IMR-90 (cell line): ENCODE data around the gene TMCC3. TPM values are rescaled to one million over a fixed set of nuclear protein-coding genes. Genes with fewer than 3 reads are reported as not detected.

Experiments used
- ATAC-seq: fragments of 200-7000 bp; cut with Tn5 transposase; 2 replicates; pipeline ENCODE4 v1.9.1; 2020; ENCODE audit warnings: low read depth, mild to moderate bottlenecking, moderate library complexity
- BruUV-seq: library from RNA; stranded (reverse); fragments of 400-500 nt; replicated peaks from 2 replicates; lab custom pipeline; 2021; lab: Mats Ljungman, UMichigan
- CTCF ChIA-PET: fragments of 300-600 bp; formaldehyde crosslinking; extraction: SDS; loops from one replicate; lab custom pipeline; 2021; ENCODE audit warnings: antibody characterized with exemption; lab: Yijun Ruan, JAX
- POLR2A ChIA-PET: fragments of 300-600 bp; sonication (Branson Sonifier 250); formaldehyde crosslinking; loops from one replicate; lab custom pipeline; 2022; ENCODE audit warnings: antibody characterized with exemption; ENCODE audit not compliant: unreplicated experiment; lab: Charles Lee
- DNase-seq: peaks from one replicate; pipeline ENCODE4 v3.0.0; 2013
- H2AFZ ChIP-seq: replicated peaks from 2 replicates; pipeline ENCODE3; 2013; ENCODE audit warnings: low read length, mild to moderate bottlenecking; ENCODE audit not compliant: poor library complexity
- H2AK5ac ChIP-seq: 2 replicates; pipeline ENCODE4 v1.6.1; 2013; ENCODE audit warnings: low read depth, low read length, inconsistent platforms
- H2AK9ac ChIP-seq: replicated peaks from 2 replicates; pipeline ENCODE3; 2013; ENCODE audit warnings: mild to moderate bottlenecking, low read depth, low read length, moderate library complexity; ENCODE audit not compliant: poor library complexity
- H2BK120ac ChIP-seq: 2 replicates; pipeline ENCODE4 v1.6.1; 2013; ENCODE audit warnings: low read depth, low read length, inconsistent platforms
- H2BK15ac ChIP-seq: 3 replicates; pipeline ENCODE4 v1.6.1; 2013; ENCODE audit warnings: low read depth, low read length, inconsistent platforms
- H2BK20ac ChIP-seq: 2 replicates; pipeline ENCODE4 v1.6.1; 2013; ENCODE audit warnings: low read depth, mild to moderate bottlenecking, inconsistent platforms, low read length, moderate library complexity
- H2BK5ac ChIP-seq: 2 replicates; pipeline ENCODE4 v1.6.1; 2013; ENCODE audit warnings: mild to moderate bottlenecking, low read depth, low read length, inconsistent platforms; ENCODE audit not compliant: poor library complexity, severe bottlenecking
- H3K14ac ChIP-seq: replicated peaks from 2 replicates; pipeline ENCODE4 v1.6.1; 2013; ENCODE audit warnings: low read depth, low read length, inconsistent platforms
- H3K18ac ChIP-seq: 2 replicates; pipeline ENCODE4 v1.6.1; 2013; ENCODE audit warnings: low read depth, low read length, control low read depth
- H3K23ac ChIP-seq: 2 replicates; pipeline ENCODE4 v1.6.1; 2013; ENCODE audit warnings: low read depth, low read length, inconsistent platforms
- H3K27ac ChIP-seq: 2 replicates; pipeline ENCODE4 v1.5.1; 2013; ENCODE audit warnings: mild to moderate bottlenecking, control low read depth, low read length; ENCODE audit not compliant: insufficient read depth
- H3K27me3 ChIP-seq: 2 replicates; pipeline ENCODE4 v1.6.1; 2013; ENCODE audit warnings: low read length; ENCODE audit not compliant: control insufficient read depth, insufficient read depth
- H3K36me3 ChIP-seq: 2 replicates; pipeline ENCODE4 v1.6.1; 2013; ENCODE audit warnings: low read length, mixed read lengths; ENCODE audit not compliant: control insufficient read depth, insufficient read depth
- H3K4ac ChIP-seq: 2 replicates; pipeline ENCODE4 v1.6.1; 2013; ENCODE audit warnings: low read depth, low read length, inconsistent platforms
- H3K4me1 ChIP-seq: 2 replicates; pipeline ENCODE4 v1.6.1; 2013; ENCODE audit warnings: low read length, mixed read lengths; ENCODE audit not compliant: control insufficient read depth, insufficient read depth
- H3K4me2 ChIP-seq: 2 replicates; pipeline ENCODE4 v1.6.1; 2013; ENCODE audit warnings: low read depth, mild to moderate bottlenecking, control low read depth, low read length, moderate library complexity
- H3K4me3 ChIP-seq: 2 replicates; pipeline ENCODE4 v1.5.1; 2013; ENCODE audit warnings: low read depth, mild to moderate bottlenecking, control low read depth, low read length, moderate library complexity; ENCODE audit not compliant: insufficient read depth
- H3K56ac ChIP-seq: 2 replicates; pipeline ENCODE4 v1.6.1; 2013; ENCODE audit warnings: low read length, inconsistent platforms; ENCODE audit not compliant: insufficient read depth; ENCODE audit errors: extremely low read depth
- H3K79me1 ChIP-seq, 2 experiments: 2 replicates each; pipeline ENCODE4 v1.6.1; 2013; ENCODE audit warnings: low read length in 2 of 2, inconsistent platforms in 1 of 2, low read depth in 1 of 2
- H3K9ac ChIP-seq: 2 replicates; pipeline ENCODE4 v1.6.1; 2013; ENCODE audit warnings: low read depth, low read length, control low read depth
- H3K9me1 ChIP-seq: 2 replicates; pipeline ENCODE4 v1.6.1; 2013; ENCODE audit warnings: low read length, inconsistent platforms; ENCODE audit not compliant: insufficient read depth
- H3K9me3 ChIP-seq: 2 replicates; pipeline ENCODE4 v1.6.1; 2013; ENCODE audit warnings: low read length; ENCODE audit not compliant: control insufficient read depth, insufficient read depth
- H4K20me1 ChIP-seq: 2 replicates; pipeline ENCODE4 v1.6.1; 2013; ENCODE audit warnings: low read length, inconsistent platforms; ENCODE audit not compliant: insufficient read depth
- H4K5ac ChIP-seq: 2 replicates; pipeline ENCODE4 v1.6.1; 2013; ENCODE audit warnings: mild to moderate bottlenecking, low read depth, low read length, control low read depth
- H4K8ac ChIP-seq, 2 experiments: 2 replicates each; pipeline ENCODE4 v1.6.1; 2013; ENCODE audit warnings: low read depth in 2 of 2, low read length in 2 of 2, control low read depth in 1 of 2, inconsistent platforms in 1 of 2
- H4K91ac ChIP-seq: 2 replicates; pipeline ENCODE4 v1.6.1; 2013; ENCODE audit warnings: low read depth, low read length, inconsistent platforms; ENCODE audit not compliant: insufficient read depth
- BHLHE40 ChIP-seq: fragments of 150-350 bp; IDR thresholded peaks from 2 replicates; pipeline ENCODE4 v1.6.1; 2016; ENCODE audit warnings: mild to moderate bottlenecking, low read depth, low read length
- CHD1 ChIP-seq: IDR thresholded peaks from 2 replicates; pipeline ENCODE4 v1.6.1; 2012; ENCODE audit warnings: low read depth, low read length, improper control_type of control experiment
- MXI1 ChIP-seq: IDR thresholded peaks from 2 replicates; pipeline ENCODE4 v1.6.1; 2012; ENCODE audit warnings: low read depth, mild to moderate bottlenecking, low read length, moderate library complexity, borderline replicate concordance
- NFE2L2 ChIP-seq: fragments of 150-350 bp; IDR thresholded peaks from 2 replicates; pipeline ENCODE4 v1.6.1; 2016; ENCODE audit warnings: low read depth, mild to moderate bottlenecking, low read length
- RAD21 ChIP-seq: IDR thresholded peaks from 2 replicates; pipeline ENCODE4 v1.6.1; 2012; ENCODE audit warnings: low read length, improper control_type of control experiment
- RCOR1 ChIP-seq: IDR thresholded peaks from 2 replicates; pipeline ENCODE4 v1.6.1; 2012; ENCODE audit warnings: mild to moderate bottlenecking, low read length, improper control_type of control experiment; ENCODE audit not compliant: insufficient replicate concordance
- SMC3 ChIP-seq: fragments of 150-350 bp; IDR thresholded peaks from 2 replicates; pipeline ENCODE4 v1.6.1; 2016; ENCODE audit warnings: low read depth, mild to moderate bottlenecking, antibody characterized with exemption, low read length, moderate library complexity
- WGBS, 2 experiments: methylation state at CpG; one replicate each; pipeline versions ENCODE4 v1.1.5 to v1.1.7; 2013; ENCODE audit warnings: missing lambda C conversion rate in 2 of 2; ENCODE audit not compliant: insufficient read length in 1 of 2; ENCODE audit errors: extremely low coverage in 2 of 2; 5-methylcytosine and 5-hydroxymethylcytosine counted together
- dilution Hi-C: fragments of 300-500 bp; cut with HindIII; formaldehyde crosslinking; loops from one replicate; pipeline ENCODE4 v1.14.3; 2018; ENCODE audit warnings: low sequenced_read_pairs; ENCODE audit not compliant: unreplicated experiment
- in situ Hi-C: fragments of 300-500 bp; cut with MboI; formaldehyde crosslinking; loops from 3 replicates; pipeline ENCODE4 v1.14.3; 2019; ENCODE audit warnings: low sequenced_read_pairs, inconsistent platforms, mixed read lengths
- intact Hi-C: fragments of 100-400 bp; cut with micrococcal nuclease; formaldehyde crosslinking; loops from 2 replicates; pipeline ENCODE4 v1.10.0; 2022
- polyA plus RNA-seq, 3 experiments: library from polyadenylated mRNA; depleted of rRNA; stranded (reverse); fragments of >200 nt; gene quantifications; 2 replicates each; pipeline ENCODE4 v1.2.3, GENCODE V29; 2012; ENCODE audit warnings: low replicate concordance in 1 of 3
- total RNA-seq: library from RNA; depleted of rRNA; stranded (reverse); fragments of >200 nt; gene quantifications from 2 replicates; pipeline ENCODE4 v1.2.3, GENCODE V29; 2012
- TF ChIP-seq, protein P1 (sequence below): fragments of 150-350 bp; IDR thresholded peaks from 2 replicates; pipeline ENCODE4 v1.6.1; 2016; ENCODE audit warnings: low read depth, mild to moderate bottlenecking, low read length, moderate library complexity, borderline replicate concordance

The TMCC3 gene
- total and polyA plus RNA-seq, 2 of the 4 experiments (the other 2 are of a cell fraction): 0.14 to 0.36 TPM

DNA sequence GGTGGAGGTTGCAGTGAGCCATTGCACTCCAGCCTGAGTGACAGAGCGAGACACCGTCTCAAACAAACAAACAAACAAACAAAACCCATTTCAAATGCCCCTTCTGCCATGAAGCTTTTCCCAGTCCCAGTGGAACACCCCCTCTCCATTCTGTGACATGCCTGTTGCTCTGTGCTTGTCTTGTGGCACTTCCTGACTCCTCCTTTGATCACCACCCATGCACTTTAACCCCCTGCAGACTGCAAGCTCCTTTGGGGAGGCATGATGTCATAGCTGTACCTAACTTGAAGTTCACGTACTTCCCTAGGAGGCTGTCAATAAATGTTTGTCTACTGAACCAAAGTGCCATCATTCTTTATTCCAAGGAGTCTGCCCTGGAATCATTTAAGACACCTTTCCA lies 64.7 kb downstream of the TMCC3 start:
- in situ Hi-C loops (no loop called here), dilution Hi-C loops (no loop called here)
- DNase-seq: no peak

More for the DNA sequence above, 64.7 kb downstream of the TMCC3 start:
- Histone ChIP-seq H3K9ac (no peak overlapping the region), H2BK5ac (no peak overlapping the region), H3K14ac (no peak overlapping the region), H4K5ac (no peak overlapping the region), H3K27ac (no peak overlapping the region), H2AK9ac (no peak overlapping the region), H3K18ac (no peak overlapping the region), H4K8ac (no peak overlapping the region), H3K4me2 (no peak overlapping the region), H3K56ac (no peak overlapping the region), H3K4ac (no peak overlapping the region), H2BK15ac (no peak overlapping the region), H2AFZ (no peak overlapping the region), H3K4me1 (no peaks in the 10 kb centered on the region), H4K20me1 (no peaks in the 10 kb centered on the region), H3K9me3 (no peaks in the 10 kb centered on the region), H3K9me1 (no peaks in the 10 kb centered on the region), H3K4me3 (no peak overlapping the region), H2BK20ac (no peak overlapping the region), H3K27me3 (peaks cover 11% of the 10 kb centered on the region), H3K36me3 (no peaks in the 10 kb centered on the region), H3K79me1 (no peaks in the 10 kb centered on the region), H4K91ac (no peak overlapping the region), H2BK120ac (no peak overlapping the region), H2AK5ac (no peak overlapping the region), H3K23ac (no peak overlapping the region)
- ChIA-PET POLR2A (no interaction called here), CTCF (no interaction called here)
- intact Hi-C loops: no loop called here
- no peak for TF ChIP-seq RAD21
- TF ChIP-seq, protein P1, sequence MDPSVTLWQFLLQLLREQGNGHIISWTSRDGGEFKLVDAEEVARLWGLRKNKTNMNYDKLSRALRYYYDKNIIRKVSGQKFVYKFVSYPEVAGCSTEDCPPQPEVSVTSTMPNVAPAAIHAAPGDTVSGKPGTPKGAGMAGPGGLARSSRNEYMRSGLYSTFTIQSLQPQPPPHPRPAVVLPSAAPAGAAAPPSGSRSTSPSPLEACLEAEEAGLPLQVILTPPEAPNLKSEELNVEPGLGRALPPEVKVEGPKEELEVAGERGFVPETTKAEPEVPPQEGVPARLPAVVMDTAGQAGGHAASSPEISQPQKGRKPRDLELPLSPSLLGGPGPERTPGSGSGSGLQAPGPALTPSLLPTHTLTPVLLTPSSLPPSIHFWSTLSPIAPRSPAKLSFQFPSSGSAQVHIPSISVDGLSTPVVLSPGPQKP: no peak
- no peak for TF ChIP-seq BHLHE40
- no peak for TF ChIP-seq MXI1
- TF ChIP-seq SMC3: no peak
- no peak for TF ChIP-seq CHD1
- TF ChIP-seq RCOR1: no peak
- no peak for TF ChIP-seq NFE2L2
- ATAC-seq: no peak
- no TSS peak for BruUV-seq
- WGBS, 2 experiments: 80% methylated on average over 1 of the region's 3 CpGs; no CpG with 5 or more reads in 1 of the 2 experiments
